Measurements from ENCODE around the gene PDCL3. TPM values are rescaled to one million over a fixed set of nuclear protein-coding genes. Genes with fewer than 3 reads are reported as not detected.

The PDCL3 gene
- 8.2 and 11.7 TPM in 2 replicates for total RNA-seq (2014; rRNA removed; shearing (Covaris generic))

GRCh38 chr2:100562613-100563406 lies at the start of gene PDCL3:
Gene PDCL3, plus strand, starts transcription at chr2:100562993. Its CDS starts 75 bp downstream, at chr2:100563068.
- peak; percentile 96 for DNase-seq (ENCODE audit: low spot score)

GRCh38 chr2:100513650-100514049 lies 49.1 kb upstream of the PDCL3 start:
- DNase-seq (ENCODE audit: low spot score), result no peak

- no peak for DNase-seq (ENCODE audit: low spot score)
Observed at GRCh38 chr2:100517556-100517955, 45.2 kb upstream of the PDCL3 start.

- no peak for DNase-seq (ENCODE audit: low spot score)
Observed at GRCh38 chr2:100518801-100519200, 44.0 kb upstream of the PDCL3 start.

- no peak for DNase-seq (ENCODE audit: low spot score)
Observed at GRCh38 chr2:100520224-100520623, 42.6 kb upstream of the PDCL3 start.

GRCh38 chr2:100522430-100522829 lies 40.4 kb upstream of the PDCL3 start:
- DNase-seq (ENCODE audit: low spot score), result no peak

- no peak for DNase-seq (ENCODE audit: low spot score)
Observed at GRCh38 chr2:100524331-100524730, 38.5 kb upstream of the PDCL3 start.

GRCh38 chr2:100526868-100527267 lies 35.9 kb upstream of the PDCL3 start:
- no peak for DNase-seq (ENCODE audit: low spot score)

GRCh38 chr2:100527440-100528015 lies 35.3 kb upstream of the PDCL3 start:
- DNase-seq (ENCODE audit: low spot score), result no peak

- DNase-seq (ENCODE audit: low spot score), result no peak
Observed at GRCh38 chr2:100529176-100529575, 33.6 kb upstream of the PDCL3 start.

- DNase-seq (ENCODE audit: low spot score), result no peak
Observed at GRCh38 chr2:100529900-100530299, 32.9 kb upstream of the PDCL3 start.

GRCh38 chr2:100535855-100536254 lies 26.9 kb upstream of the PDCL3 start:
- no peak for DNase-seq (ENCODE audit: low spot score)

- DNase-seq (ENCODE audit: low spot score), result no peak
Observed at GRCh38 chr2:100537918-100538317, 24.9 kb upstream of the PDCL3 start.

GRCh38 chr2:100539221-100539620 lies 23.6 kb upstream of the PDCL3 start:
- DNase-seq (ENCODE audit: low spot score), result no peak

GRCh38 chr2:100541404-100541803 lies 21.4 kb upstream of the PDCL3 start:
- DNase-seq (ENCODE audit: low spot score), result no peak

- DNase-seq (ENCODE audit: low spot score), result no peak
Observed at GRCh38 chr2:100542418-100542817, 20.4 kb upstream of the PDCL3 start.

GRCh38 chr2:100544911-100545596 lies 17.7 kb upstream of the PDCL3 start:
- DNase-seq (ENCODE audit: low spot score), result no peak

GRCh38 chr2:100546469-100546868 lies 16.3 kb upstream of the PDCL3 start:
- no peak for DNase-seq (ENCODE audit: low spot score)

GRCh38 chr2:100548771-100549170 lies 14.0 kb upstream of the PDCL3 start:
- no peak for DNase-seq (ENCODE audit: low spot score)

- DNase-seq (ENCODE audit: low spot score), result no peak
Observed at GRCh38 chr2:100551303-100551702, 11.5 kb upstream of the PDCL3 start.

- DNase-seq (ENCODE audit: low spot score), result no peak
Observed at GRCh38 chr2:100554798-100555407, 7.9 kb upstream of the PDCL3 start.

- DNase-seq (ENCODE audit: low spot score), result no peak
Observed at GRCh38 chr2:100556746-100557145, 6.0 kb upstream of the PDCL3 start.

Measured in HT-29 (cell line).